GM11168 (cell line): ENCODE measurements around the gene PSD4.

ENCODE experiments used
- in situ Hi-C: fragments of 300-500 bp; cut with MboI; formaldehyde crosslinking; loops from one replicate; pipeline ENCODE4 v1.12.0; 2022; ENCODE audit warnings: low sequenced_read_pairs; ENCODE audit not compliant: unreplicated experiment

The PSD4 gene

GRCh38 chr2:113202305-113203216, 28.8 kb downstream of the PSD4 start:
- in situ Hi-C loops, result no loop called here

- in situ Hi-C loops, result no loop called here
These were observed 29.4 kb downstream of the PSD4 start for GRCh38 chr2:113203217-113203530.

- in situ Hi-C loops, result no loop called here
These were observed 30.2 kb downstream of the PSD4 start for GRCh38 chr2:113203901-113204519.

GRCh38 chr2:113206251-113206650, 32.5 kb downstream of the PSD4 start:
- in situ Hi-C loops, result no loop called here

- in situ Hi-C loops, result no loop called here
These were observed 33.2 kb downstream of the PSD4 start for GRCh38 chr2:113207021-113207420.

GRCh38 chr2:113208396-113208795, 34.6 kb downstream of the PSD4 start:
- in situ Hi-C loops, result no loop called here

- in situ Hi-C loops, result no loop called here
These were observed 35.4 kb downstream of the PSD4 start for GRCh38 chr2:113209011-113209645.

- in situ Hi-C loops, result no loop called here
These were observed 35.9 kb downstream of the PSD4 start for GRCh38 chr2:113209646-113210171.

- in situ Hi-C loops, result no loop called here
These were observed 37.7 kb downstream of the PSD4 start for GRCh38 chr2:113211226-113212105.

- in situ Hi-C loops, result no loop called here
These were observed 38.7 kb downstream of the PSD4 start for GRCh38 chr2:113212245-113213060.

GRCh38 chr2:113213061-113213930, 39.5 kb downstream of the PSD4 start:
- in situ Hi-C loops, result no loop called here

- in situ Hi-C loops, result no loop called here
These were observed 40.4 kb downstream of the PSD4 start for GRCh38 chr2:113214141-113214540.

- in situ Hi-C loops, result no loop called here
These were observed 41.3 kb downstream of the PSD4 start for GRCh38 chr2:113215056-113215455.

- in situ Hi-C loops, result no loop called here
These were observed 42.5 kb downstream of the PSD4 start for GRCh38 chr2:113216321-113216720.

GRCh38 chr2:113216891-113217454, 43.2 kb downstream of the PSD4 start:
- in situ Hi-C loops, result no loop called here

GRCh38 chr2:113217455-113218282, 43.9 kb downstream of the PSD4 start:
- in situ Hi-C loops, result no loop called here
